Smooth muscle cell (in vitro differentiated cells): ENCODE data around the gene HOXB4. TPM values are rescaled to one million over a fixed set of nuclear protein-coding genes. Genes with fewer than 3 reads are reported as not detected.

Source experiments
- DNase-seq: peaks from one replicate; lab custom pipeline; 2025; ENCODE audit not compliant: unreplicated experiment; lab: John Stamatoyannopoulos, UW
- H2AFZ ChIP-seq: fragments of 200-600 bp; sonication (generic); 2 replicates; pipeline ENCODE4 v1.6.0; 2016; ENCODE audit warnings: antibody characterized with exemption, low read depth, mild to moderate bottlenecking
- H3F3A ChIP-seq: fragments of 200-600 bp; sonication (generic); 2 replicates; pipeline ENCODE4 v1.6.0; 2017; ENCODE audit warnings: antibody characterized with exemption, low read depth
- H3K27ac ChIP-seq: fragments of 200-600 bp; sonication (generic); 2 replicates; pipeline ENCODE4 v1.5.1; 2016; ENCODE audit warnings: low read depth, mild to moderate bottlenecking
- H3K27me3 ChIP-seq: fragments of 200-600 bp; sonication (generic); 2 replicates; pipeline ENCODE4 v1.6.1; 2016; ENCODE audit warnings: low read depth, mild to moderate bottlenecking
- H3K36me3 ChIP-seq: fragments of 200-600 bp; sonication (generic); 2 replicates; pipeline ENCODE4 v1.5.1; 2016; ENCODE audit warnings: low read depth
- H3K4me1 ChIP-seq: fragments of 200-600 bp; sonication (generic); 2 replicates; pipeline ENCODE4 v1.5.1; 2016; ENCODE audit warnings: low read depth
- H3K4me2 ChIP-seq: fragments of 200-600 bp; sonication (generic); 2 replicates; pipeline ENCODE4 v1.6.0; 2016; ENCODE audit warnings: mild to moderate bottlenecking
- H3K4me3 ChIP-seq: fragments of 200-600 bp; sonication (generic); 2 replicates; pipeline ENCODE4 v1.5.1; 2016; ENCODE audit warnings: mild to moderate bottlenecking
- H3K79me2 ChIP-seq: fragments of 200-600 bp; sonication (generic); 2 replicates; pipeline ENCODE4 v1.6.0; 2016; ENCODE audit warnings: low read depth, mild to moderate bottlenecking
- H3K9ac ChIP-seq: fragments of 200-600 bp; sonication (generic); 2 replicates; pipeline ENCODE4 v1.6.0; 2016; ENCODE audit warnings: low read depth
- H3K9me3 ChIP-seq: fragments of 200-600 bp; sonication (generic); replicated peaks from 2 replicates; pipeline ENCODE4 v1.5.1; 2016; ENCODE audit warnings: low read depth
- H4K20me1 ChIP-seq: fragments of 200-600 bp; sonication (generic); 2 replicates; pipeline ENCODE4 v1.6.0; 2016; ENCODE audit warnings: low read depth
- CTCF ChIP-seq: fragments of 200-600 bp; sonication (generic); IDR thresholded peaks from 2 replicates; pipeline ENCODE4 v1.5.1; 2017; ENCODE audit warnings: borderline replicate concordance, mild to moderate bottlenecking, antibody characterized with exemption; ENCODE audit not compliant: insufficient read depth, poor library complexity, severe bottlenecking
- WGBS: methylation state at CpG from one replicate; pipeline ENCODE4 v1.1.7; 2016; ENCODE audit warnings: low lambda C conversion rate; 5-methylcytosine and 5-hydroxymethylcytosine counted together
- polyA plus RNA-seq: library from polyadenylated mRNA; unstranded; fragments of >200 nt; fragmentation: Nextera tagmentation; extraction: Ambion mirVana; gene quantifications from 2 replicates; pipeline ENCODE4 v1.2.1, GENCODE V29; 2016
- total RNA-seq: library from RNA; depleted of rRNA; stranded (reverse); fragments of >200 nt; gene quantifications from 2 replicates; pipeline ENCODE4 v1.2.3, GENCODE V29; 2014

The HOXB4 gene
- total and polyA plus RNA-seq, 2 experiments from 2014 or later = 0.96 to 2.6 TPM

GRCh38 chr17:48553190-48553547, 25.0 kb downstream of the HOXB4 start:
- H3K27ac ChIP-seq = no peak overlapping the region
- no peaks in the 10 kb centered on the region for H3K9me3 ChIP-seq
- no peak overlapping the region for H3K4me2 ChIP-seq
- H4K20me1 ChIP-seq = peaks cover 53% of the 10 kb centered on the region
- no peaks in the 10 kb centered on the region for H3K4me1 ChIP-seq
- H3K36me3 ChIP-seq = no peaks in the 10 kb centered on the region
- H3K27me3 ChIP-seq = peaks cover 53% of the 10 kb centered on the region
- DNase-seq = no peak
- H3K79me2 ChIP-seq = peaks cover 17% of the 10 kb centered on the region
- no peak overlapping the region for H2AFZ ChIP-seq
- 76% methylated on average over 5 of the region's 5 CpGs for whole genome bisulfite sequencing
- H3K4me3 ChIP-seq = no peak overlapping the region
- H3F3A ChIP-seq = peaks cover 14% of the 10 kb centered on the region
- no peak for TF ChIP-seq CTCF
- H3K9ac ChIP-seq = no peak overlapping the region

- Histone ChIP-seq H3K4me2 (no peak overlapping the region), H3K27me3 (peaks cover 51% of the 10 kb centered on the region), H3K9ac (no peak overlapping the region), H3K4me3 (no peak overlapping the region), H3K79me2 (peaks cover 17% of the 10 kb centered on the region), H3F3A (peaks cover 14% of the 10 kb centered on the region), H4K20me1 (peaks cover 48% of the 10 kb centered on the region), H3K27ac (no peak overlapping the region), H2AFZ (no peak overlapping the region), H3K4me1 (no peaks in the 10 kb centered on the region), H3K36me3 (no peaks in the 10 kb centered on the region), H3K9me3 (no peaks in the 10 kb centered on the region)
- TF ChIP-seq CTCF = no peak
- WGBS = 55% methylated on average over 7 of the region's 11 CpGs
- no peak for DNase-seq
Observed at GRCh38 chr17:48552466-48553189, 25.5 kb downstream of the HOXB4 start.

- H3K79me2 ChIP-seq = peaks cover 17% of the 10 kb centered on the region
- WGBS = 63% methylated on average over 42 of the region's 47 CpGs
- no peaks in the 10 kb centered on the region for H3K36me3 ChIP-seq
- H2AFZ ChIP-seq = no peak overlapping the region
- no peak overlapping the region for H3K4me3 ChIP-seq
- no peak for DNase-seq
- no peak for TF ChIP-seq CTCF
- H4K20me1 ChIP-seq = peaks cover 40% of the 10 kb centered on the region
- H3K27ac ChIP-seq = no peak overlapping the region
- peaks cover 14% of the 10 kb centered on the region for H3F3A ChIP-seq
- no peaks in the 10 kb centered on the region for H3K9me3 ChIP-seq
- peaks cover 51% of the 10 kb centered on the region for H3K27me3 ChIP-seq
- H3K4me2 ChIP-seq = no peak overlapping the region
- H3K4me1 ChIP-seq = no peaks in the 10 kb centered on the region
- H3K9ac ChIP-seq = no peak overlapping the region
Observed at GRCh38 chr17:48551596-48552465, 26.3 kb downstream of the HOXB4 start.
